ENCODE data around the gene TTBK1.

GRCh38 chr6:43292763-43293318 is 49.6 kb downstream of the TTBK1 start:
- TF ChIP-seq CTCF (IDR thresholded peaks at IDR 0.05) = no peak
- TF ChIP-seq POLR2AphosphoS5 (IDR thresholded peaks at IDR 0.05; ENCODE audit: low read depth, low read length) = no peak
